GM23338 (cell line): Measurements from ENCODE around the gene CAPNS1. TPM values are rescaled to one million over a fixed set of nuclear protein-coding genes. Genes with fewer than 3 reads are reported as not detected.
"Not testable (repeated sequence)": the region's sequence is repeated elsewhere in the genome, so short reads cannot be mapped to it uniquely, and the experiment has no call there.

Experiments used
- ATAC-seq: fragments of 200-7000 bp; cut with Tn5 transposase; 3 replicates; pipeline ENCODE4 v1.9.1; 2020
- DNase-seq: peaks from one replicate; pipeline ENCODE4 v3.0.0-alpha.2; 2015; ENCODE audit warnings: low spot score
- H2AFZ ChIP-seq: fragments of 200-600 bp; sonication (generic); 2 replicates; pipeline ENCODE4 v1.8.0; 2016; ENCODE audit warnings: antibody characterized with exemption, mild to moderate bottlenecking, moderate library complexity
- H3F3A ChIP-seq: fragments of 200-600 bp; sonication (generic); replicated peaks from 2 replicates; pipeline ENCODE4 v1.8.0; 2017; ENCODE audit warnings: antibody characterized with exemption, mixed run types, low read depth
- H3K27ac ChIP-seq: fragments of 200-600 bp; sonication (generic); 2 replicates; pipeline ENCODE4 v1.6.1; 2016; ENCODE audit warnings: low read depth
- H3K27me3 ChIP-seq: fragments of 200-600 bp; sonication (generic); 2 replicates; pipeline ENCODE4 v1.8.0; 2016; ENCODE audit warnings: mild to moderate bottlenecking, mixed run types, moderate library complexity; ENCODE audit not compliant: insufficient read depth
- H3K36me3 ChIP-seq: fragments of 200-600 bp; sonication (generic); 2 replicates; pipeline ENCODE4 v1.8.0; 2016; ENCODE audit warnings: mild to moderate bottlenecking; ENCODE audit not compliant: insufficient read depth
- H3K4me1 ChIP-seq: fragments of 200-600 bp; sonication (generic); 2 replicates; pipeline ENCODE4 v1.8.0; 2016; ENCODE audit warnings: mild to moderate bottlenecking, moderate library complexity; ENCODE audit not compliant: insufficient read depth
- H3K4me2 ChIP-seq: fragments of 200-600 bp; sonication (generic); 2 replicates; pipeline ENCODE4 v1.7.1; 2017; ENCODE audit warnings: mixed run types
- H3K4me3 ChIP-seq: fragments of 200-600 bp; sonication (generic); 2 replicates; pipeline ENCODE4 v1.6.1; 2016; ENCODE audit warnings: mixed run types
- H3K79me2 ChIP-seq: fragments of 200-600 bp; sonication (generic); replicated peaks from 2 replicates; pipeline ENCODE4 v1.8.0; 2017; ENCODE audit warnings: mild to moderate bottlenecking; ENCODE audit not compliant: insufficient read depth
- H3K9me2 ChIP-seq: fragments of 200-600 bp; sonication (generic); 2 replicates; pipeline ENCODE4 v1.8.0; 2017; ENCODE audit not compliant: insufficient read depth
- H4K20me1 ChIP-seq: fragments of 200-600 bp; sonication (generic); replicated peaks from 2 replicates; pipeline ENCODE4 v1.8.0; 2017; ENCODE audit warnings: mild to moderate bottlenecking; ENCODE audit not compliant: insufficient read depth
- H3K27ac Mint-ChIP-seq: 2 replicates; pipeline ENCODE4 v1.8.0; 2020; ENCODE audit warnings: inconsistent platforms, mild to moderate bottlenecking, moderate library complexity, mixed read lengths
- H3K27me3 Mint-ChIP-seq: 3 replicates; pipeline ENCODE4 v1.8.0; 2022; ENCODE audit warnings: low read depth, mild to moderate bottlenecking, moderate library complexity, mixed read lengths, inconsistent platforms; ENCODE audit not compliant: insufficient read depth, poor library complexity
- H3K36me3 Mint-ChIP-seq: 3 replicates; pipeline ENCODE4 v1.8.0; 2021; ENCODE audit warnings: low read depth, mild to moderate bottlenecking, inconsistent platforms, moderate library complexity, mixed read lengths
- H3K4me1 Mint-ChIP-seq: 3 replicates; pipeline ENCODE4 v1.8.0; 2020; ENCODE audit warnings: mild to moderate bottlenecking, inconsistent platforms, mixed read lengths
- H3K4me3 Mint-ChIP-seq: 3 replicates; pipeline ENCODE4 v1.8.0; 2021; ENCODE audit warnings: moderate library complexity, mild to moderate bottlenecking, inconsistent platforms, mixed read lengths
- H3K9me3 Mint-ChIP-seq: 3 replicates; pipeline ENCODE4 v1.8.0; 2020; ENCODE audit warnings: moderate library complexity, mild to moderate bottlenecking, inconsistent platforms, mixed read lengths
- CREB1 ChIP-seq: fragments of 250-450 bp; sonication (Bioruptor Pico); IDR thresholded peaks from 2 replicates; pipeline ENCODE4 v1.5.0; 2020; ENCODE audit warnings: low read depth, mild to moderate bottlenecking, moderate library complexity
- ETS1 ChIP-seq: IDR thresholded peaks from 2 replicates; pipeline ENCODE4 v1.6.1; 2016; ENCODE audit warnings: antibody characterized with exemption
- EZH2 ChIP-seq: fragments of 200-600 bp; sonication (generic); IDR thresholded peaks from one replicate; pipeline ENCODE4 v1.8.0; 2017; ENCODE audit warnings: antibody characterized with exemption, mild to moderate bottlenecking, low read depth; ENCODE audit not compliant: unreplicated experiment
- EZH2phosphoT487 ChIP-seq: fragments of 200-600 bp; sonication (generic); IDR thresholded peaks from one replicate; pipeline ENCODE4 v1.8.1; 2018; ENCODE audit warnings: antibody characterized with exemption; ENCODE audit not compliant: unreplicated experiment
- POLR2AphosphoS5 ChIP-seq: IDR thresholded peaks from 2 replicates; pipeline ENCODE4 v1.6.1; 2016; ENCODE audit warnings: antibody characterized with exemption, low read depth
- REST ChIP-seq: IDR thresholded peaks from one replicate; pipeline ENCODE4 v1.6.1; 2018; ENCODE audit warnings: antibody characterized with exemption; ENCODE audit not compliant: unreplicated experiment
- STAT1 ChIP-seq: IDR thresholded peaks from one replicate; pipeline ENCODE4 v1.6.1; 2016; ENCODE audit warnings: antibody characterized with exemption; ENCODE audit not compliant: unreplicated experiment
- ZNF114 ChIP-seq: fragments of 250-450 bp; sonication (Bioruptor Pico); IDR thresholded peaks from 2 replicates; pipeline ENCODE4 v1.5.0; 2020; ENCODE audit warnings: mild to moderate bottlenecking, moderate library complexity
- ZNF331 ChIP-seq: fragments of 250-450 bp; sonication (Bioruptor Pico); IDR thresholded peaks from 2 replicates; pipeline ENCODE4 v1.5.0; 2020; ENCODE audit warnings: low read depth, mild to moderate bottlenecking, moderate library complexity
- polyA plus RNA-seq: library from polyadenylated mRNA; unstranded; fragments of >200 nt; fragmentation: Nextera tagmentation; extraction: Ambion mirVana; gene quantifications from 2 replicates; pipeline ENCODE4 v1.2.1, GENCODE V29; 2016
- total RNA-seq: library from RNA; depleted of rRNA; stranded (reverse); fragments of >200 nt; shearing (Covaris generic); gene quantifications from 2 replicates; pipeline ENCODE4 v1.2.3, GENCODE V29; 2014

Gene CAPNS1
- total and polyA plus RNA-seq, 2 experiments from 2014 or later = 123 to 227 TPM

GRCh38 chr19:36131221-36131620 lies 8.6 kb upstream of the CAPNS1 start:
- not testable (repeated sequence) for H4K20me1 ChIP-seq, H3K4me1 Mint-ChIP-seq, H3K36me3 Mint-ChIP-seq, H3K36me3 ChIP-seq, H3K9me2 ChIP-seq, DNase-seq, H3K27ac ChIP-seq, H3K4me3 Mint-ChIP-seq, H3K9me3 Mint-ChIP-seq, H3K4me2 ChIP-seq, ATAC-seq, H3K4me3 ChIP-seq, H2AFZ ChIP-seq, H3K27ac Mint-ChIP-seq, H3K27me3 ChIP-seq, H3K79me2 ChIP-seq, H3K4me1 ChIP-seq
- peaks cover 11% of the 10 kb centered on the region for H3F3A ChIP-seq
- H3K27me3 Mint-ChIP-seq = peaks cover 16% of the 10 kb centered on the region

GRCh38 chr19:36134867-36135266 lies 5.0 kb upstream of the CAPNS1 start:
- not testable (repeated sequence) for H3K79me2 ChIP-seq, H3K4me1 ChIP-seq, H3K9me3 Mint-ChIP-seq, H2AFZ ChIP-seq, H3K27me3 ChIP-seq, H3K27me3 Mint-ChIP-seq, H4K20me1 ChIP-seq, H3K4me2 ChIP-seq, H3K4me3 Mint-ChIP-seq, H3F3A ChIP-seq, H3K4me3 ChIP-seq, ATAC-seq, H3K27ac Mint-ChIP-seq, H3K27ac ChIP-seq, H3K36me3 Mint-ChIP-seq, H3K9me2 ChIP-seq, DNase-seq, H3K36me3 ChIP-seq
- H3K4me1 Mint-ChIP-seq = peaks cover 10% of the 10 kb centered on the region

- no peaks in the 10 kb centered on the region; the same call in 1 of the 2 replicates for H3K4me1 ChIP-seq
- 0 out of 2 replicates have a peak overlapping the region, but pooled peaks have one; percentile 66 for H2AFZ ChIP-seq
- Mint-ChIP-seq H3K4me1 (peaks cover 14% of the 10 kb centered on the region), H3K4me3 (no peak overlapping the region), H3K36me3 (peaks cover 10% of the 10 kb centered on the region), H3K27me3 (peaks cover 10% of the 10 kb centered on the region), H3K9me3 (no peaks in the 10 kb centered on the region), H3K27ac (no peak overlapping the region)
- no peak overlapping the region for H3K27ac ChIP-seq
- no peaks in the 10 kb centered on the region for H3K27me3 ChIP-seq
- H3K9me2 ChIP-seq = no peaks in the 10 kb centered on the region
- no peaks in the 10 kb centered on the region for H3K36me3 ChIP-seq
- H4K20me1 ChIP-seq = no peaks in the 10 kb centered on the region
- H3K4me3 ChIP-seq = no peak overlapping the region
- peak overlapping the region; percentile 51; the same call in 1 of the 2 replicates for H3K4me2 ChIP-seq
- DNase-seq (no peak), ATAC-seq (no peak)
- peaks cover 6% of the 10 kb centered on the region; the same call in 1 of the 2 replicates for H3F3A ChIP-seq
- H3K79me2 ChIP-seq = peaks cover 5% of the 10 kb centered on the region
- TF ChIP-seq ZNF114 (CRISPR knock-in tag) (no peak), REST (no peak), STAT1 (no peak), ZNF331 (no peak), EZH2phosphoT487 (no peak), ETS1 (no peak), EZH2 (no peak), CREB1 (CRISPR knock-in tag) (no peak), POLR2AphosphoS5 (no peak)
Observed at GRCh38 chr19:36136964-36137686, 2.7 kb upstream of the CAPNS1 start.
